Kidney epithelial cell (primary cell): ENCODE data around the gene GTF2H1. TPM values are rescaled to one million over a fixed set of nuclear protein-coding genes. Genes with fewer than 3 reads are reported as not detected.

Experiments used
- DNase-seq: peaks from one replicate; pipeline ENCODE4 v3.0.0-alpha.2; 2010; ENCODE audit warnings: low read depth
- H3K27me3 ChIP-seq: 2 replicates; pipeline ENCODE4 v1.6.0; 2011; ENCODE audit warnings: low read length; ENCODE audit not compliant: control insufficient read depth, insufficient read depth
- H3K36me3 ChIP-seq: 2 replicates; pipeline ENCODE4 v1.5.1; 2011; ENCODE audit warnings: low read length; ENCODE audit not compliant: control insufficient read depth, insufficient read depth
- H3K4me3 ChIP-seq: 2 replicates; pipeline ENCODE4 v1.5.1; 2011; ENCODE audit warnings: low read depth, mild to moderate bottlenecking, control low read depth, low read length
- total RNA-seq: library from RNA; depleted of rRNA; stranded (reverse); fragments of >200 nt; gene quantifications from 2 replicates; pipeline ENCODE4 v1.2.3, GENCODE V29; 2015
- TF ChIP-seq, protein P1 (sequence below): IDR thresholded peaks from 2 replicates; pipeline ENCODE4 v1.5.1; 2011; ENCODE audit warnings: mild to moderate bottlenecking, moderate library complexity, low read length, control low read depth, inconsistent platforms; ENCODE audit not compliant: insufficient read depth, poor library complexity, severe bottlenecking

Gene GTF2H1
- total RNA-seq, 1 donor from 2014 or later: 57.2 TPM

DNA sequence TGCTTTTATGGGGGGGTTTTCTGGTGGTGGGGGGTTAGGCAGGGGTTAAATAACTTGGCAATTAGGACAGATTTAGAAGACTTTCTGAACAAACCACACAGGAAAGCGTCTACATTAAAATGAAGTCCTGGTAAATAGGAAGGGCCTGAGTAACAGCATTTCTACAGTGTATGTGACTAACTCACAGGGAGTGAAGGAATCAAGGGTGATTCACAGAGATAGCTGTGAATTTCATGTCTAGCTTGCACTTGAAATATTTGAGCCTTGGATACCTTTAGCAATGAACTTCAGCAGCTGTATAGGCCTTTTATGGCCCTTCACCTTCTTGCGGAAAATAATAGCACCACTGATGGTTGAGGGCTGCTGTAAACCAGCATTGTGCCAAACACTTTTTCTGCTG lies 45.9 kb downstream of the GTF2H1 start:
- H3K4me3 ChIP-seq: no peak overlapping the region
- no peak for DNase-seq
- TF ChIP-seq, protein P1, sequence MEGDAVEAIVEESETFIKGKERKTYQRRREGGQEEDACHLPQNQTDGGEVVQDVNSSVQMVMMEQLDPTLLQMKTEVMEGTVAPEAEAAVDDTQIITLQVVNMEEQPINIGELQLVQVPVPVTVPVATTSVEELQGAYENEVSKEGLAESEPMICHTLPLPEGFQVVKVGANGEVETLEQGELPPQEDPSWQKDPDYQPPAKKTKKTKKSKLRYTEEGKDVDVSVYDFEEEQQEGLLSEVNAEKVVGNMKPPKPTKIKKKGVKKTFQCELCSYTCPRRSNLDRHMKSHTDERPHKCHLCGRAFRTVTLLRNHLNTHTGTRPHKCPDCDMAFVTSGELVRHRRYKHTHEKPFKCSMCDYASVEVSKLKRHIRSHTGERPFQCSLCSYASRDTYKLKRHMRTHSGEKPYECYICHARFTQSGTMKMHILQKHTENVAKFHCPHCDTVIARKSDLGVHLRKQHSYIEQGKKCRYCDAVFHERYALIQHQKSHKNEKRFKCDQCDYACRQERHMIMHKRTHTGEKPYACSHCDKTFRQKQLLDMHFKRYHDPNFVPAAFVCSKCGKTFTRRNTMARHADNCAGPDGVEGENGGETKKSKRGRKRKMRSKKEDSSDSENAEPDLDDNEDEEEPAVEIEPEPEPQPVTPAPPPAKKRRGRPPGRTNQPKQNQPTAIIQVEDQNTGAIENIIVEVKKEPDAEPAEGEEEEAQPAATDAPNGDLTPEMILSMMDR: no peak

DNA sequence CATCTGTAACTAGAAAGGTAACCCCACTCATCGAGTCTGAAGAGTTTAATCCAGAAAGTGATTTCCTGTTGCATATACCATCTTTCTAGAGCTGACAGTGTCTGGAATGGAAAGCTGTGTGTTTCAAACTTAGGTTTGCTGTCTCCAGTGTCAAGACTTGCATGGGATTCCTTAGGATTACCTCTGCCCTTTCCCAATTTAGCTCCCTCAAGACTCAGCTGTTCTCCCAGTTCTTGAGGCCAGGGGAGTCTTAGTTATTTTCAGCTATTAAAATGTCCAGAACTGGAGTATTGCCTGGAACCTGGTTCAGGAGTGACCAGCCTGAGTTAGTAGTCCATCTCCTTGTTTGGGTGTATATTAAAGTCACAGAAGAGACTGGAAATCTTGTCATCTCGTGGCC lies 47.0 kb downstream of the GTF2H1 start:
- no peaks in the 10 kb centered on the region for H3K36me3 ChIP-seq
- H3K27me3 ChIP-seq: no peaks in the 10 kb centered on the region
- TF ChIP-seq, protein P1: no peak
- H3K4me3 ChIP-seq: no peak overlapping the region
- no peak for DNase-seq

More for the DNA sequence above, 45.9 kb downstream of the GTF2H1 start:
- no peaks in the 10 kb centered on the region for H3K27me3 ChIP-seq
- H3K36me3 ChIP-seq: no peaks in the 10 kb centered on the region

DNA sequence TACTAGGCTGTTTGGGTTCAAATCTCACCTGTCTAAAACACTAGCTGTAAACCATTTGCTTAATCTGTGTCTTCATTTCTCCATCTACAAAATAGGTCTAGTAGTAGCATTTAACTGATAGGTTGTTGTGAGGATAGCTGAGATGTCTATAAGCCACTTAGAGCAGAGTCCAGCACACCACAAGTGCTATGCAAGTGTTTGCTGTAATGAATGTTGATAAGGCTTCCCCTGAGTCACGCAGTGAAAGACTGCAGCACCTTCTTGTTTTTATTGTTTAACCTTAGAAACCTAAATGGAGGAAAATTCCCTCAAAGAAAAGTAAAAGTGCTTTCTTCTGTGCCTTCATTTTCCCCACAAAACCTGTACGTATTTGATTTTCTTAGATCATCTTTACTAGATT lies 48.9 kb downstream of the GTF2H1 start:
- H3K36me3 ChIP-seq: no peaks in the 10 kb centered on the region

DNA sequence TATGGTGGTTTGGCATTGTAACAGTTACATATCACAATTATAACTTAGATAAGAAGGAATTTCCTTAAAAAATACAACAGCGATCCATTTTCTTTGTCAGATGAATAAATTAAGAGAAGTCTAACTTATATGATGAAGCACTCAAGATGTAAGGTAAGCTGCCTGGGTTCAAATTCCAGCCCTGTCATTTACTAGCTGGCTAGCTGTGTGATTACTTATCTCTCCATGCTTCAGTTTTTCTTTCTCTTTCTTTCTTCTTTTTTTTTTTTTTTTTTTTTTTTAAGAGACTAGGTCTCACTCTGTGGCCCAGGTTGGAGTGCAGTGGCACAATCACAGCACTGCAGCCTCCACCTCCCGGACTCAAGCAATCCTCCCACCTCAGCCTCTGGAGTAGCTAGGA lies 49.8 kb downstream of the GTF2H1 start:
- TF ChIP-seq, protein P1: no peak

More for the DNA sequence above, 48.9 kb downstream of the GTF2H1 start:
- Histone ChIP-seq H3K27me3 (no peaks in the 10 kb centered on the region), H3K4me3 (no peak overlapping the region)
- DNase-seq: no peak
- TF ChIP-seq, protein P1: no peak

DNA sequence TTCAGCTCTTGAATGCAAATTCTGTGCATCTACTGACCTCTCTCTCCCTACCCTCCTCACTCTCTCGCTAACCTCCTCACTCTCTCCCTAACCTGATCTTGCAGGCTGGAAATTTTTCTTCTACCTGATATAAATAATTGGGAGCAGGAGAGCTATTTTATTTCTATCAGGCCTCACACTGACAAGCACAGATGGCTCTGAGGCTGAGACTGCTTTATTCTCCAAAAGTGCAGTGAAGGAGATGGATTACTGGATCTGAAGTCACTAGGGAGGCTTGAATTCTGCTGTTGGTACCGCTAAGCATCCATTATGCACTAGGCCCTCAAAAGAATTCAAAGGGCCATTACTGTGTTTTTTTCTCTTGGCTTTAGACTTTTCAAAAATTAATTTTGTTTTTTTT lies 52.6 kb downstream of the GTF2H1 start:
- TF ChIP-seq, protein P1: no peak
- Histone ChIP-seq H3K27me3 (no peaks in the 10 kb centered on the region), H3K4me3 (no peak overlapping the region), H3K36me3 (no peaks in the 10 kb centered on the region)
- DNase-seq: no peak

More for the DNA sequence above, 49.8 kb downstream of the GTF2H1 start:
- H3K27me3 ChIP-seq: no peaks in the 10 kb centered on the region
- H3K4me3 ChIP-seq: no peak overlapping the region
- DNase-seq: no peak
- no peaks in the 10 kb centered on the region for H3K36me3 ChIP-seq

DNA sequence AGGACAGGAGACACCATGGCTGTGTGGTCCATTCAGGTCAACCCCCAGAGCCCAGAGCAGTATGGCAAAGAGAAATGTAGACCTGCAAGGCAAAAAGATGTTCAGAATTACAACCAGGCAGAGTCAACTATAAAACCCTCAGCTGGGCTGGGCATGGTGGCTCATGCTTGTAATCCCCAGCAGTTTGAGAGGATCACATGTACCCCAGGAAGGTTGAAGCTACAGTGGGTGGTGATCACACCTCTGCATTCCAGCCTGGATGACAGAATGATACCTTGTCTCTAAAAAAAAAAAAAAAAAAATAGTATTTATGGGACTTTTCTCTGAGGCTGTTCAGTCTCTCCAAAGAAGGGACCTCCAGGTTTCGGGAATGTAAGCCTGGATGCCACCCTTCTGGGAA lies 53.6 kb downstream of the GTF2H1 start:
- no peak overlapping the region for H3K4me3 ChIP-seq
- H3K36me3 ChIP-seq: no peaks in the 10 kb centered on the region
- DNase-seq: no peak
- H3K27me3 ChIP-seq: no peaks in the 10 kb centered on the region
- TF ChIP-seq, protein P1: no peak
